GM18520 (cell line): ENCODE measurements around the gene CHST7.
A peak's percentile ranks its signal among the peaks of the same experiment; 100 is the strongest.

Experiments
- ATAC-seq: cut with Tn5 transposase; IDR thresholded peaks from one replicate; pipeline ENCODE4 v1.9.1; 2021; ENCODE audit not compliant: unreplicated experiment

The CHST7 gene

GRCh38 chrX:46602468-46603102, 29.0 kb downstream of the CHST7 start:
- no peak for ATAC-seq

GRCh38 chrX:46607916-46608315, 34.4 kb downstream of the CHST7 start:
- ATAC-seq, result no peak

DNA sequence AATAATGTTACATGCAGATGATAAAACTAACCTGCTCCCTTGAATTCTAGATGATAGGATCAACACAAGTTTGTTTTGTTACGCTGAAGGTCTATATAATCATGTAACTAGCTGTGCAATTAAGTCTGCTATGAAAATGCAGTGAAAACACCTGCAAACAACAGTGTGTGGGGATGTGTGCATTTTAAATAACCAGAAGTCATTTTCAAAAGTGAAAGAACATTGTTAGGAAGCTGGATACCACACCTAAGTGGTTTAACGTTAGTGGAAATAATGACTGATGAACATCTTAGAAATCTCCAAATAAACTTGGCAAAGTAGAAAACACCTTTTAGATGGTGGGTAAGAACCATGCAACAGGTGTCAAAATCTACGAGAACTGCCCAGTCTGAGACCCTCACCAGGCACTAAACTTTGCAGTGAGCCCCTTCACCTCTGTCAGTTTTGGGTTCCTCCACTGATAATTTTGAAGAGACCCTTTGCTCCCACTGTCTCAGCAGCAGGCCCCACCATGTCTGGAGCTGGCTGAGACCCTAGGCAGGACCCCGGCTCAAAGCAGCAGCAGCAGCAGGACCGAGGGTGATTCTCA, 36.6 kb downstream of the CHST7 start:
- no peak for ATAC-seq

GRCh38 chrX:46611658-46612362, 38.2 kb downstream of the CHST7 start:
- ATAC-seq, result no peak

- no peak for ATAC-seq
These were observed 44.3 kb downstream of the CHST7 start for GRCh38 chrX:46617906-46618305.

DNA sequence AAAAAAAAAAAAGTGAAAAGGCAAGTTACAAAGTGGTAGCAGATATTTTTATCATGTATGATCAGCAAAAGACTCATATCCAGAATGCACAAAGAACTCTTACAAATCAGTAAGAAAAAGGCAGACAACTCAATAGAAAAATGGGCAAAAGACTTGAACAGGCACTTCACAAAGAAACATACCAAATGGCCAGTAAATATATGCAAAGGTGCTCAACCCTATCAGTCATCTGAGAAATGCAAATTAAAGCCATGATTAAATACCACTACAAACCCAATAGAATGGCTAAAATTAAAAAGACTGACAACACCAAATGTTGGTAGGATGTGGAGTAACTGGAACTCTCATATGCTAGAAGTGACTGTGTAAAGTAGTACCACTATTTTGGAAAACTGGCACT, 45.4 kb downstream of the CHST7 start:
- ATAC-seq, result no peak

DNA sequence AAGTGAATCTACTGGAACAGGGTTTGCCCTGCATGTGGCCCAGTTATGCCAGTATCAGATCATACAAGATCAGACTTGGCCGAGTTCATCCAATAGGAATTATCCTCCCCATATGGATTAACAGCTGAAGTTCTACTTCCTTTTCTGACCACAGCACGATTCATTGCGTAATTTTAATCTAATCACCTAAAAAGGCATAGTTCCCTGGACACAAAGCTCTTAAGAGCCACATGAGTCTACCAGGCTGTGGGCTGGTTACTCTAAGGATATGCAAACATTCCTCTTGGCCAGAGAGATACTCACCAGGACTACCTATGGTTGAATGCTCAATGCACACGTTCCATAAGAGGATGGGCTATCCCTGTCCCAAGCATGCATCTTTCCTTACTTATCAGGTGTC, 46.9 kb downstream of the CHST7 start:
- no peak for ATAC-seq

DNA sequence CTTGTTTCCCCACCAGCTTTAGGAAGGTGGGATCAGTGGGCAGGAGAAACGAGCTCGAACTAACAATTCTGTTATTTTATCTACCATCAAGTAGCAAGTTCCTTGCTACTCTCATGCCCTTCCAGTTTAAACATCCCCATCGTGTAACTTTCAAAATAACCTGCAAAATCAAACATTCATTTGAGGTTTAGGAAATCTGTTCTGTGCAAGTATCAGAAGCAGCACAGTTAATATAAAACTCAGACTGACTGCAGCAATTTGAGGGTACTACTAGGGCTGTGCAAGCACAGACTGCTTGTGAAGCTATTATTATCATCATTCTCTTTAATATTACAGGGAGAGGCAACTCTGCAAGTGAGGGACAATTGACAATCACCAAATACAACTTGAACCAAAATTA, 48.0 kb downstream of the CHST7 start:
- ATAC-seq, result no peak

DNA sequence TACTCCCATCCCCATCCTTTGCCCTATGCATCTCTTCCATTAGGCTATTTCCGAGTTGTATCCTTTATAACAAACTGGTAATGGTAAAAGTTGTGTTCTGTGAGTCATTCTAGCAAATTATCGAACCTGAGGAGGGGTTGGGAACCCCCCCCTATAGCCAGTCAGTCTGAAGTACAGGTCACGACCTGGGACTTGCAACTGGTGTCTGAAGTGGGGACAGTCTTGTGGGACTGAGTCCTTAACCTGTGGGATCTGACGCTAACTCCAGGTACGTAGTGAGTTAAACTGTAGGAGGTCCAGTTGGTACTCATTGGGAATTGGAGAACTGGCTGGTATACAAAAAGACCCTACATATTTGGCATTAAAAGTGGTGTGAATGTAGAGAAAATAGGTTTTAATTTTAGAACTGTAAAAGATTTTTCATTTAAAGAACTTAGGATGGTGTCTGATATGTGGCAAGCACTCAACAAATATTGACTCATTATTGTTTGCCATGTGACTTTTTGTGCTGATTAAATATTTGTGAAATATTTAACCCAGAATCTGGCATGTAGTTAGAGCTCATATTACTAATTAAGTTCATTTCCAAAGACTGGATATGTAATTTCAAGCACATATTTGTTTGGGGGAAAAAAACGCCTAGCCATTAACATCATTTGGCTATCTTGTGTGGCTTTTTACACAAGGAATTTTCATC, 50.7 kb downstream of the CHST7 start:
- ATAC-seq, result no peak

- ATAC-seq, result no peak
These were observed 53.0 kb downstream of the CHST7 start for GRCh38 chrX:46626566-46626965.

- ATAC-seq, result no peak
These were observed 53.5 kb downstream of the CHST7 start for GRCh38 chrX:46627062-46627461.

DNA sequence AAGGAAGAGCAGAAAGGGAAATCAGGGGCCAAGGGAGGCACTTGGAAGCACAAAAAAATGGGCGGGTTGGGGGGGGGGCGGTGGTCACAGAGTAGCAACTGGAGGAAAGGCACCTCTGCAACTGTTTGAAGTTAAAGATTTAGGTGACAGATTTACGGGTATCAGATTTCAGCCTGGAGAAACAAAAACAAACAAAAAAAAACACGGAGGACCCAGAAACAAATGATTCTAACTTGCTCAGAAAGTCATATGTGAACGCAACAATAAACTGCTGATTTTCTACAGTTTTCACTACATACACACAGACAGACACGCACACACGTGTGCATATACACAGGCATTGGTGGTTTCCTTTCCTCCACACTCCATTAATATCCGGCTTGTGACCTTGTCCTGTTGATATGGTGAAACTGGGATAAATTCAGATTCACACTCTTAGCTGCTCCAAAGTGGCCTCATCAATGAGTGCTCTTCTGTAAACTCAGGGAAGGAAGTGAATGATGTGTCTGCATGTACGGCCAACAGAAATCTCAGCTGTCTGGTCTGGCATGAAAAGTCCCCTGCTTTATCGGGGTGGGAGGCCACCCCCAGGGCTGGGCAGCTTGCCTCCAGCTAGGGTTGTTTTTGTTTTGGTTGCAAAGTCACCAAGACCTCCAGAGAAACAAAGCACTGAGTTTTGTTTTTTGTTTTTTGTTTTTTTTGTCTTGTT, 54.3 kb downstream of the CHST7 start:
- ATAC-seq, result peak; percentile 10

DNA sequence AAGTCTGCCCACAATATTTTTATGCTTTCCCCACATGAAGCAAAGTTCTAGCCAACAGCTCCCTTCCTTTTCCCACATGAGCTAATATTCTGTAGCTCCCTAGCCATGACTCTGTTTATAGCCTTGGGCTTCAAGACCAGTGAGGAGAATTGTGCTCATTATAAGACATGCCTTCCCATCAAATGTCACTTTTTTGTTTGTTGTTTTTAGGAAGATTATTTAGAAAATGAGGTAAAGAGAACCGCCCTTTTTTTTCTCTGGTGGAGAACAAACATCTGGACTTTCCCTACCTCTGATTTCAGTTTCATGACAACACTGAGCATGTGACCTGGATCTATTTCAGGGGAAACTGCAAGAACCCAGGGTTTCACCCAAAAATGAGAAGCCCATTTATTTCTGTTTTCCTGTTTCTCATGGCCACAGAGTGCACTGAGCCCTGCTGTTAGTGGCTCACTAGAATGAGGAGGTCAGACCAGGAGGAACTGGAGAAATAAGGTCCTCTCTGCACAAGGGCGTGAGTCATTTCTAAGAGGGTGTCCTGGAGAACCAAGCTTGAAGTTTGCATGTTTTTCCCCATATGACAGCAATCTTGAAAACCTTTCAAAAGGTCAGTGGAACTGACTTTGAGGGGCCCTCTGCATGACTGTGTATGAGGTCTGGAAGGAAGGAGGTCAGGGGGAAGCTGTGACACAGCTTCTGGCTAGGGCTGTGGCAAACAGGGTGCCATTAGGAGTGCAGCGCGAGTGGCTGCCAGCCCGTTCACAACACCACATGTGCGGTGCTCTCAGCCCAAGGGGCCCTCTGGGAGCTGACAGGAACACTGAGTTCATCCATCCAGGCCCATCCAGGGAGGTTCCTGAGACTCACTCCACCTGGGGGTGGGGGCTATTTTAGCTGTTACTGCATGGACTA, 55.2 kb downstream of the CHST7 start:
- peak; percentile 77 for ATAC-seq

DNA sequence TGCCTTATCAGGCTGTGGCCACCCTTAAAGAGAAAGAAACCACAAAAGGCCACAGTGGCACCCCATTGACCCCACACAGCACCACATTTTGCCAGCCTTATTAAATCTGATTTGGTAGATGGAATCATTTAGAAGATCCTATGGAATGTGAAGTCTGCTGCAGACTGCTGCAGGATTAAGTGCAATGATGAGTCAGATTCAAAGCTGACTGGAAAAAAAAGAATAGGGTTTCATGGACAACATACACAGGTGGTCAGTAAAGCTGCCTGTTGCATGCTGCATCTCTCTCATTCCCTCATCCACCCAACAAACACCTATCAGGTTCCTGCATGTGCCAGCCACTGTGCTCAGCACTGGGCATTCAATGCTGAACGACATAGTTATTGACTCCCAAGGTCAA, 56.6 kb downstream of the CHST7 start:
- ATAC-seq, result no peak

- ATAC-seq, result no peak
These were observed 61.0 kb downstream of the CHST7 start for GRCh38 chrX:46634577-46634976.

- ATAC-seq, result no peak
These were observed 61.6 kb downstream of the CHST7 start for GRCh38 chrX:46635186-46635585.

GRCh38 chrX:46636223-46636622, 62.7 kb downstream of the CHST7 start:
- no peak for ATAC-seq

GRCh38 chrX:46637938-46638337, 64.4 kb downstream of the CHST7 start:
- ATAC-seq, result peak; percentile 49

DNA sequence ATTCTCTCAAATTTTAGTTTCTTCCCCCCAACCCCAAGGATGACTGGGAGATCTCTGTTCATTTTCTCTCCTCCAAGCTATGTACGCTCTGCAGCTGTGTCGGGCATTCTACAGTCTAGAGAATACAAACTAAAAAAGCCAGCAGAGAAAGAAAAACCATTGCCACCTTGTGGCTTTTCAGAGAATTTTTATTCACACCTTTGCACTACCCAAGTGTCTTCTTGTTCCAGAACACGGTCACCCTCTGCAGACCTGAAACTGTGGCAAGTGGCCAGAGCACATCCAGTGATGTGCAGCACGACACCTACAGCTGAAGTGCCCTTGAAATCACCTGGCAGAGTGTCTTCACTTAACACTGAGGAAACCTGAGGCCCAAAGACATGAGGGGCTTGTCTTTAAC, 68.6 kb downstream of the CHST7 start:
- ATAC-seq, result no peak

DNA sequence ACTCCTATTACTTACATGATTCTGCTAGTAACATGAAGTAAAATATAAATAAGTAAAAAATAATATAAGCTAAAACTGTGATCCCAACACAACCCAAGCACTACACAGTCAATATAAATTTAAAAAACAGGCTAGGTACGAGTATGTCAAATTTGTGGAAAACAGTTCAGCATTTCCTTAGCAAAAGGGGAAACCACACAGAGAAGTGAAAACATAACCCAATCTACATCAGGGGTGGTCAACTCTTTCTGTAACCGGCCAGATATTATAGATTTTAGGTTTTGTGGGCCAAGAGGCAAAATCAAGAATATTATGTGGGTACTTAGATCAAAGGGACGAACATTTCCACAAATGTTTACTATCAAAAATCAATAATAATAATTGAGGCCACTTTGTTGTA, 70.1 kb downstream of the CHST7 start:
- no peak for ATAC-seq
